Esophagus (tissue), 2 donors: ENCODE results near the gene FAT1. TPM values are rescaled to one million over a fixed set of nuclear protein-coding genes. Genes with fewer than 3 reads are reported as not detected.

Source experiments
- H3K27ac ChIP-seq, 2 donors: one replicate each; pipeline ENCODE4 v1.5.1; 2013; ENCODE audit warnings: low read depth in 2 of 2, mild to moderate bottlenecking in 2 of 2, inconsistent platforms in 1 of 2, low read length in 1 of 2, moderate library complexity in 1 of 2
- H3K27me3 ChIP-seq, 2 donors: one replicate each; pipeline ENCODE4 v1.6.1; 2013; ENCODE audit warnings: low read length in 2 of 2, control low read depth in 1 of 2, mild to moderate bottlenecking in 1 of 2; ENCODE audit not compliant: insufficient read depth in 2 of 2, control insufficient read depth in 1 of 2
- H3K36me3 ChIP-seq, 2 donors: one replicate each; pipeline ENCODE4 v1.6.1; 2013; ENCODE audit warnings: low read length in 1 of 2; ENCODE audit not compliant: control insufficient read depth in 2 of 2, insufficient read depth in 2 of 2
- H3K4me1 ChIP-seq, 2 donors: one replicate each; pipeline ENCODE4 v1.6.1; 2013; ENCODE audit warnings: low read length in 1 of 2; ENCODE audit not compliant: control insufficient read depth in 2 of 2, insufficient read depth in 2 of 2
- H3K4me3 ChIP-seq, 2 donors: one replicate each; pipeline ENCODE4 v1.5.1; 2013; ENCODE audit warnings: low read length in 2 of 2, mild to moderate bottlenecking in 2 of 2, low read depth in 1 of 2, moderate library complexity in 1 of 2
- H3K9me3 ChIP-seq, 2 donors: one replicate each; pipeline ENCODE4 v1.6.1; 2013; ENCODE audit warnings: mild to moderate bottlenecking in 2 of 2, low read depth in 1 of 2, low read length in 1 of 2, moderate library complexity in 1 of 2; ENCODE audit not compliant: control insufficient read depth in 2 of 2, insufficient read depth in 1 of 2
- WGBS, 2 donors: extraction: QIAGEN DNeasy Blood & Tissue Kit; methylation state at CpG; one replicate each; pipeline ENCODE4 v1.1.7; 2013; 5-methylcytosine and 5-hydroxymethylcytosine counted together
- polyA plus RNA-seq, 2 donors: library from polyadenylated mRNA; stranded (reverse); fragments of 200-250 nt; gene quantifications; one replicate each; pipeline ENCODE4 v1.2.3, GENCODE V29; 2013
- donor health status: healthy with polysubstance abuse.
- donor health status: Bipolar disorder and iron deficiency.

Gene FAT1
- polyA plus RNA-seq, 2 donors: 11.5 to 21.0 TPM

DNA sequence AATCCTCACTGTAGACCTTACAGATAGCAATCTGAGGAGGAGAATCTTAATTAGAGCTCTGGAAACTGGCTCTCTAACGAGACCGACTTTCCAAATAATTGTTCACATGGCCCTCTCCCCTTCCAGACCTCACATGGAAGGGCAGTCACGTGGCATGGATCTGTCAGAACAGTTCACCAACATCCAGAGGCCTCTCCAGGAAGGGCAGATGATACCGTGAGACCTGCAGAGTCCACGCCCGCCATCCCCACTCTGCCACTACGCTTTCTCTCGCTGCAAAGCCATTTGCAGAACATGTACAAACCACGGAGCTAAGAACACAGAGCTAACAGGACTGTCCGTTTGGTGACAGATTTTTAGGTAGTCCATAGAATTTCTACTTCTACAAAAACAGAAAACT, 20.7 kb downstream of the FAT1 start:
- 85 to 89% methylated on average over 10 of the region's 10 CpGs for WGBS, 2 donors
- Histone ChIP-seq H3K4me3 (no peak overlapping the region), H3K27ac (no peak overlapping the region), H3K9me3 (no peaks in the 10 kb centered on the region), H3K27me3 (no peaks in the 10 kb centered on the region), H3K4me1 (peaks cover 3 to 5% of the 10 kb centered on the region in 2 donors), H3K36me3 (peaks cover 0 to 3% of the 10 kb centered on the region in 2 donors)

DNA sequence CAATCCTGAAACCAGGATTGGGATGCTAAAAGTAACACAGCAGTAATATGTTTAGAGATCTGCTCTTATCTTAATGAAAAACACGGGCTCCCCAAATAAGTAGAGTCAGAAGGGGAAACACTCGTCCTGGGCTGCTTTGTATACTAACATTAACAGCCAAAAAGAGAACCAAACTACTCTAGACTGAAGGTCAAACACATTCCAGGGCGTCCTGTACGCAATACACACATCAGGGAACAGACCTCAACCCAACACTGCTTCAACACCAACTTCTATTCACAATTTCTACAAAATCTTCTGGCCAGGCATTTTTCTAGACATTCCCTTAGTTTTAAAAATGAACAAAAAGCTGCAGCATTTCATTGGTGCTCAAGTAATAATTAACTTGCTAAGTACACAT, 21.4 kb downstream of the FAT1 start:
- Histone ChIP-seq H3K36me3 (peaks cover 0 to 5% of the 10 kb centered on the region in 2 donors), H3K4me1 (peaks cover 3 to 5% of the 10 kb centered on the region in 2 donors), H3K4me3 (no peak overlapping the region), H3K27me3 (no peaks in the 10 kb centered on the region), H3K27ac (no peak overlapping the region), H3K9me3 (no peaks in the 10 kb centered on the region)
- 50 to 66% methylated on average over 4 of the region's 4 CpGs for WGBS, 2 donors

DNA sequence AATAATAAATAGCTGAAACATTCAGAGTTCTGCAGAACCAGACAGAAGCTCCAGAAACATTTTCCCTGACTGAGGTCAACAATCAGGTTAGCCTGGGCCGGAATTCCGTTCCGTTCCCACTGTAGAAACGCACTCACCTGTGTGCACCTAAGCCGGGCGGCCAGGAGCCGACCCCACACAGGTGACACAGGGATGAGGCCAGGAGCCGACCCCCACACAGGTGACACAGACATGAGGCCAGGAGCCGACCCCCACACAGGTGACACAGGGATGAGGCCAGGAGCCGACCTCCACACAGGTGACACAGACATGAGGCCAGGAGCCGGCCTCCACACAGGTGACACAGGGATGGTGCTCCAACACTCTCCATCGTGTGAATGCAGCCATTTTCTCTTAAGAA, 21.9 kb downstream of the FAT1 start:
- H3K27me3 ChIP-seq: no peaks in the 10 kb centered on the region
- H3K4me3 ChIP-seq: no peak overlapping the region
- peaks cover 3 to 5% of the 10 kb centered on the region in 2 donors for H3K4me1 ChIP-seq
- peaks cover 0 to 5% of the 10 kb centered on the region in 2 donors for H3K36me3 ChIP-seq
- H3K9me3 ChIP-seq: no peaks in the 10 kb centered on the region
- peak overlapping the region in 1 of 2 donors; percentile 65 for H3K27ac ChIP-seq
- 76 to 82% methylated on average over 12 of the region's 12 CpGs for WGBS, 2 donors

DNA sequence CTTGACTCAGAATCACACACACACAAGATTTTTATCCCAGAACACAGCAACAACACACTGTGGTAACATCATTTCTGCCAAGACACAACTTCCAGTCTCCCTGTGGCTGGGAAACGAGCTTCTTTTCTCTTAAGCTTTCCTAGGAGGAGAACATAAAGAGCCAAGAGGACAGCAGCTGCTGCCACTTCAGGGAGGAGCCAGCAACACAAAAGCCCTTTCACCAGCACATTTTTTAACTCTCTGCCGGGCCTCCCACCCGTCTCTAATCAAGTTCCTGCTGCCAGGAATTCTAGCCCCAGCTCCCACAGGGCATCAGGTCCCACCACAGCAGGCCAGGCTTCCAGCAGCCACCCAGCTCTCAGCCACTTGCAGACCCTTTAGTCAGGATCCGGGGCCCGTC, 22.4 kb downstream of the FAT1 start:
- Histone ChIP-seq H3K4me3 (no peak overlapping the region), H3K36me3 (peaks cover 0 to 5% of the 10 kb centered on the region in 2 donors)
- 28 to 34% methylated on average over 5 of the region's 5 CpGs for WGBS, 2 donors

DNA sequence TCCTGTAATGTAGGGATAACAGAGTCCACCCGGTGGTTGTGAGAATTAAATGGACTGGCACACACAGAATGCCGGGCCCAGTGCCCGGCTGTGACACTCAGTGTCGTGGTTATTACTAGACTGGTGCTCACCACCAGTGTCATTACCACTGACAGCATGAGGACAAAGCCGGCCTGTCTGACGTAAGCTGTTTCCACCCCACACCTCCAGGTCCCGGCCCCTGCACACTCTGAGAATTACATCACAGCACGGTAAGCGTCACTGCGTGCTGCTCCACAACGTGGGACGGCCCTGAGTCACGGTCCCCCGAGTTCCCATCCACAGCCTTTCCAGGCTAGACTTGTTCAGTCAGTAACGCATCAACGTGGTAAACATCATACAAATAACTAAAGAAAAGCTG, 22.9 kb downstream of the FAT1 start:
- Histone ChIP-seq H3K9me3 (no peaks in the 10 kb centered on the region), H3K27ac (peak overlapping the region in 1 of 2 donors; percentile 14), H3K4me1 (peaks cover 3 to 5% of the 10 kb centered on the region in 2 donors), H3K4me3 (no peak overlapping the region), H3K36me3 (peaks cover 0 to 5% of the 10 kb centered on the region in 2 donors), H3K27me3 (no peaks in the 10 kb centered on the region)
- 70 to 75% methylated on average over 16 of the region's 16 CpGs for WGBS, 2 donors

More for the DNA sequence above, 22.4 kb downstream of the FAT1 start:
- H3K27ac ChIP-seq: peak overlapping the region; percentile 12 to 70
- H3K27me3 ChIP-seq: no peaks in the 10 kb centered on the region
- H3K9me3 ChIP-seq: no peaks in the 10 kb centered on the region
- H3K4me1 ChIP-seq: peaks cover 3 to 5% of the 10 kb centered on the region in 2 donors

DNA sequence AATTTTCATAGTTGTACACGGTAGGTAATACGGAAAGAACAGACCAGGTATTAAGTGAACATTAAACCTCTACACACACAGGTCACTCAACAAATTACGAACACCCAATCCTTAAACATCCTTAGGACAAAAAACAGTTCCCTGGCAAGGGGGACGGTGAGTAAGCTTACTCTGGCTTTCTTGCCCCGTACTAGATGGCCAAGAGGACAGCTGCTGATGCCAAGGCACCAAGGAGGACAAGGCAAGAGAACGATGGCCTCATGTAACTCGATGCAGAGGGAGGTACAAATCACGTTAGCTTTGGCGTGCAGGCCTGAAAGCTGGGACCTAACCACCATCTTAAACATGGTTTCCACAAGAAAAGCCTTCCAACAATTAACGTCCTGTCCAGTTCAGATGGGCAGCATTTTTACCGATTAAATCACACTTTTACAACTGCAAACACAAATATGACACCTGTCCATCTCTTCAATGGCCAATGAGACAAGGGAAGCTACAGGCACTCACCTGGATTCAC, 23.7 kb downstream of the FAT1 start:
- no peaks in the 10 kb centered on the region for H3K9me3 ChIP-seq

DNA sequence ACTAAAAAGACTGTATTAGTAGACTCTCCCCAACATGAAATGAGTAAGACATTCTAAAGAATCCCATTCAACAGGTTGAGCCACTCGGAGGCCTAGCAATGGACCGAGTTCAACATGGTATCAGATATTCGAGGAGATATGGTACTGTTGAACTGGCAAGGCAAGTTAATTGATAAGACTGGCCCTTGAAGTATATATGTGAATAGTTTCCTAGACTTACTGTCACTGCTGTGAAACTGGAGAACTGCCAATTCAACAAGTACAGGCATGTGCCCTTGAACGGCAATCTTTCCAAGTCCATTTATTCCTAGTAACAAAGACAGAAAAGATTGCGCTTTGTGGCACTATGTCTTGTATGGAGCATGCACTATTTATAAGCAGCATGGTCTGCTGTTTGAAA, 24.4 kb downstream of the FAT1 start:
- WGBS, 2 donors: 44 to 51% methylated on average over 5 of the region's 5 CpGs
- H3K4me3 ChIP-seq: no peak overlapping the region
- no peaks in the 10 kb centered on the region for H3K27me3 ChIP-seq
- peaks cover 0 to 5% of the 10 kb centered on the region in 2 donors for H3K36me3 ChIP-seq
- no peaks in the 10 kb centered on the region for H3K9me3 ChIP-seq
- no peak overlapping the region for H3K27ac ChIP-seq
- H3K4me1 ChIP-seq: peaks cover 3 to 5% of the 10 kb centered on the region in 2 donors

More for the DNA sequence above, 23.7 kb downstream of the FAT1 start:
- H3K27me3 ChIP-seq: no peaks in the 10 kb centered on the region
- WGBS, 2 donors: 86% methylated on average over 11 of the region's 11 CpGs
- H3K27ac ChIP-seq: no peak overlapping the region
- no peak overlapping the region for H3K4me3 ChIP-seq
- H3K36me3 ChIP-seq: peaks cover 0 to 5% of the 10 kb centered on the region in 2 donors
- peaks cover 3 to 5% of the 10 kb centered on the region in 2 donors for H3K4me1 ChIP-seq

DNA sequence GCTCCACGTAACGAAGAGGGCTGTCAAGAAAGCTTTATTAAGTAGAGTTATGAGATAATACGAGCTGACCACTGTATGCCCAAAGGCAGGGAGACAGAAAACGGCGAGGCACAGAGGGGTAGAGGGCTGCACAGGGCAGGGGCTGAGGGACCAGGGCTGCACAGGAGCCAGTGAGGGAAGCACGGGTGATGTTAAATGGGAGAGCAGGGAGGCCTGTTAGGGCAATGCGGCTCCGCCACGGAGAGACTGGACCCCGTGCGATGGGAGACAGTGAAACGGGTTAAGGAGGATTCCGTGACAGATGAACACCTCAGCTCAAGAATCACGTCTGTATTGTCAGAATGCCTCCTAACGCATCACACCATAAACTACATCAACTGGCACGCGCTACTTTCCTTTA, 25.1 kb downstream of the FAT1 start:
- Histone ChIP-seq H3K4me1 (peaks cover 3 to 5% of the 10 kb centered on the region in 2 donors), H3K36me3 (peaks cover 0 to 5% of the 10 kb centered on the region in 2 donors), H3K27ac (no peak overlapping the region), H3K27me3 (no peaks in the 10 kb centered on the region), H3K4me3 (no peak overlapping the region), H3K9me3 (no peaks in the 10 kb centered on the region)
- 89 to 94% methylated on average over 17 of the region's 17 CpGs for WGBS, 2 donors

DNA sequence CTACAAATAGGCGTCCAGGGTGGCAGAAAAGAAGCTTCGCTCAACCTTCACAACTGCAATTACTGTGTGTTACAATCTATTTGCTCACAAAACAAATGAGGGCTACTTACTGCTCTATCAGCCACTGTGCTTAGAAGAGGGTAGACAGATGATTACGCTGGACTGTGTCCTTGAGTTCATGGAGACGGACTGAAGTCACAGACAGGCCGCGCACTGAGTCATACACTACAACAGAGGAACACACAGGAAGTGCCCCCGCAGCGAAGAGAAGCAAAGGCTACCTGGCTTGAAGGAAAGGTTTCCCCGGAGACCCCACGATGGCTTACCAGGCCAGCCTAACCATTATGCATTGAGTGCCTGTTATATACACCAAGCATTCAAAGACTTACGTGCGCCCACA, 25.6 kb downstream of the FAT1 start:
- Histone ChIP-seq H3K27ac (no peak overlapping the region), H3K4me1 (peaks cover 6 to 8% of the 10 kb centered on the region in 2 donors), H3K27me3 (no peaks in the 10 kb centered on the region), H3K9me3 (no peaks in the 10 kb centered on the region), H3K4me3 (no peak overlapping the region), H3K36me3 (peaks cover 0 to 5% of the 10 kb centered on the region in 2 donors)
- WGBS, 2 donors: 85 to 87% methylated on average over 12 of the region's 12 CpGs

DNA sequence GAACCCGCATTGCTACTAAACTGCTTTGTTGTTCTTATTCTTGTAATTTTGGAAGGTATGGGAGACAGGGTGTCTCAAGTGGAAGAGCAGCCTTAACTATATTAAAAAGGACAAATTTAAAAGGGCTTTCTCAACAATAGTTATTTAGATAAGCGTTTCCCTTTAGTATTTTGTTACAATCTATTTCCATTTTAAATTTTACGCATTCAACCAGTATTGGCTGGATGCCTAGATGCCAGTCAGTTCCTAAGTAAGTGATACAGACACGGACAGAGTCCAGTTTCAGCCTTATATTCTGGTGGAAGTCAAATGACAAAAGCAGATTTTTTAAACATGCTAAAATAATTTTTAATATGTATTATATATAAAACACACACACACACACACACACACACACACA, 28.3 kb downstream of the FAT1 start:
- H3K4me3 ChIP-seq: no peak overlapping the region
- H3K27ac ChIP-seq: no peak overlapping the region
- peaks cover 0 to 5% of the 10 kb centered on the region in 2 donors for H3K36me3 ChIP-seq
- WGBS, 2 donors: 55 to 71% methylated on average over 4 of the region's 4 CpGs
- no peaks in the 10 kb centered on the region for H3K27me3 ChIP-seq
- H3K9me3 ChIP-seq: no peaks in the 10 kb centered on the region
- peaks cover 3 to 5% of the 10 kb centered on the region in 2 donors for H3K4me1 ChIP-seq
